Measurements from ENCODE around the gene WNT3A. TPM values are rescaled to one million over a fixed set of nuclear protein-coding genes. Genes with fewer than 3 reads are reported as not detected.

WNT3A gene
- total RNA-seq, 1 experiment from 2014 or later, result not detected

DNA sequence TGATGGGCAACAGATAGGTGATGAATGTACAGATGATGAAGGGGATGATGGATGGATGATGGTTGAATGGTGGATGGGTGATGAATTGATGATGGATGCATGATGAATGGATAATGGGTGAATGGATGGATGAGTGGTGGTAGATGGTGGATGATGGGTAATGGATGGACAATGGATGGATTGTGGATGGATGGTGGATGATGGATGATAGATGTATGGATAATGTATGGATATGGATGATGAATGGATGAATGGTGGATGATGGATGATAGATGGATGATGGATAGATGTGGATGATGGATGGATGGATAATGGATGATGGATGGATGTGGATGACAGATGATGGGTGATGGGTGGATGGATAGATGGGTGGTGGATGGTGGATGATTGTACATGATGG, 35.7 kb downstream of the WNT3A start:
- Mint-ChIP-seq H3K9me3 (ENCODE audit: low read depth, unreplicated experiment) (no peaks in the 10 kb centered on the region), H3K36me3 (ENCODE audit: insufficient read depth, unreplicated experiment) (no peaks in the 10 kb centered on the region), H3K27me3 (ENCODE audit: unreplicated experiment) (peaks cover 20% of the 10 kb centered on the region), H3K27ac (ENCODE audit: unreplicated experiment) (no peak overlapping the region), H3K4me3 (ENCODE audit: low read depth, unreplicated experiment) (no peak overlapping the region), H3K4me1 (ENCODE audit: low read depth, unreplicated experiment) (peaks cover 10% of the 10 kb centered on the region)
- no TSS peak for BruUV-seq (replicated peaks)
- no peak for DNase-seq
- intact Hi-C loops (cut with micrococcal nuclease; ENCODE audit: unreplicated experiment), result no loop called here
- CTCF ChIA-PET, result no interaction called here
- TF ChIP-seq, protein P1, sequence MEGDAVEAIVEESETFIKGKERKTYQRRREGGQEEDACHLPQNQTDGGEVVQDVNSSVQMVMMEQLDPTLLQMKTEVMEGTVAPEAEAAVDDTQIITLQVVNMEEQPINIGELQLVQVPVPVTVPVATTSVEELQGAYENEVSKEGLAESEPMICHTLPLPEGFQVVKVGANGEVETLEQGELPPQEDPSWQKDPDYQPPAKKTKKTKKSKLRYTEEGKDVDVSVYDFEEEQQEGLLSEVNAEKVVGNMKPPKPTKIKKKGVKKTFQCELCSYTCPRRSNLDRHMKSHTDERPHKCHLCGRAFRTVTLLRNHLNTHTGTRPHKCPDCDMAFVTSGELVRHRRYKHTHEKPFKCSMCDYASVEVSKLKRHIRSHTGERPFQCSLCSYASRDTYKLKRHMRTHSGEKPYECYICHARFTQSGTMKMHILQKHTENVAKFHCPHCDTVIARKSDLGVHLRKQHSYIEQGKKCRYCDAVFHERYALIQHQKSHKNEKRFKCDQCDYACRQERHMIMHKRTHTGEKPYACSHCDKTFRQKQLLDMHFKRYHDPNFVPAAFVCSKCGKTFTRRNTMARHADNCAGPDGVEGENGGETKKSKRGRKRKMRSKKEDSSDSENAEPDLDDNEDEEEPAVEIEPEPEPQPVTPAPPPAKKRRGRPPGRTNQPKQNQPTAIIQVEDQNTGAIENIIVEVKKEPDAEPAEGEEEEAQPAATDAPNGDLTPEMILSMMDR (IDR thresholded peaks at IDR 0.05; ENCODE audit: unreplicated experiment), result no peak

DNA sequence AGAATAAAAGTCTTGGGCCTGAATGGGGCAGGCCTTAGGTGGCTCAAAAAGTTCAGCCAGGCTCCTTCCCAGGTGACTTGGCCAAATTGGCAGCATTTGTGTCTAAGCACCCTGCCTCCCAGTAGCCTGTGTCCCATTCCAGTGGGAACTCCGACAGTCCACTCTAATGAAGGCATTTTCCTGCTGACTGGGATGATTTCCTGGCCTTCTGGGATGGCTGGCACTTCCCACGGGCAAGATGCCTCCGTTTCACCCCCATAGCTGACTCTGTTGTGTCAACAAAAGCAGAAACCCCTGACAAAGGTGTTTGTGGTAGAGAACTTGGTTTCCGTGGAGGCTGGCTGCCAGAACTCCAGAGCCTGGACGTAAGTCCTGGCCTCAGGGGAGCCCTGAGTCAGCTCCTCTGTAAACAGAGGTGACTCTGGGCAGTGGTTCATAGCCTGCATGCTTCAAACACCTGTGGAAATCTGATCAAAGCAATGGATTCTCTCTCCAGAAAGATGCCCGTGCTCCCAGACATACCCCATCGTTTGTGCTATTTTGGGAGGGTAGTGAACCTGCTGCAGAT, 36.6 kb downstream of the WNT3A start:
- TF ChIP-seq, protein P1 (IDR thresholded peaks at IDR 0.05; ENCODE audit: unreplicated experiment), result no peak
- no TSS peak for BruUV-seq (replicated peaks)
- no peak overlapping the region for H3K27ac Mint-ChIP-seq (ENCODE audit: unreplicated experiment)
- H3K4me1 Mint-ChIP-seq (ENCODE audit: low read depth, unreplicated experiment), result peaks cover 10% of the 10 kb centered on the region
- peak; percentile 40 for DNase-seq
- intact Hi-C loops (cut with micrococcal nuclease; ENCODE audit: unreplicated experiment), result no loop called here
- no peaks in the 10 kb centered on the region for H3K36me3 Mint-ChIP-seq (ENCODE audit: insufficient read depth, unreplicated experiment)
- no peak overlapping the region for H3K4me3 Mint-ChIP-seq (ENCODE audit: low read depth, unreplicated experiment)
- CTCF ChIA-PET, result no interaction called here
- H3K9me3 Mint-ChIP-seq (ENCODE audit: low read depth, unreplicated experiment), result no peaks in the 10 kb centered on the region
- peaks cover 25% of the 10 kb centered on the region for H3K27me3 Mint-ChIP-seq (ENCODE audit: unreplicated experiment)

DNA sequence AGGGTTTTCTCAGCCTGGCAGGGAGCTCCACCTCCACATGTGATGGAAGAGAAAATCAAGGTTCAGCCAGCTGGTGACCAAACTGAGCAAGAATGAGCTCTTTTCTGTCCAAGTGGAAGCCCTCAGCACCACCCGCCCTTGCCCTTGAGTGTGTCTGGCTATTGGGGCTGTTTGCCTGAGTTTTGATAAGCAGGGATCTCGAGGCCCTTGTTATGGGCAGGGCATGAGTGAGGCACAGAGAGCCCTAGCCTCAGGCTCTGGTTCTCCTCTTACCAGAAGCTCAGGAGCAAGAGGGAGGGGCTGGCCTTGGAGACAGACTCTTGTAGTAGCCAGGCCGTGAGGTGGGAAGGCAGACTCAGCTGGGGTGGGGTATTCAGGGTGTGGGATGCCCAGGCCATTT, 38.2 kb downstream of the WNT3A start:
- Mint-ChIP-seq H3K27me3 (ENCODE audit: unreplicated experiment) (peaks cover 41% of the 10 kb centered on the region), H3K4me1 (ENCODE audit: low read depth, unreplicated experiment) (peaks cover 10% of the 10 kb centered on the region), H3K4me3 (ENCODE audit: low read depth, unreplicated experiment) (no peak overlapping the region), H3K27ac (ENCODE audit: unreplicated experiment) (no peak overlapping the region), H3K36me3 (ENCODE audit: insufficient read depth, unreplicated experiment) (no peaks in the 10 kb centered on the region), H3K9me3 (ENCODE audit: low read depth, unreplicated experiment) (no peaks in the 10 kb centered on the region)
- TF ChIP-seq, protein P1 (IDR thresholded peaks at IDR 0.05; ENCODE audit: unreplicated experiment), result no peak
- CTCF ChIA-PET, result interaction anchor here (1.0 kb wide), 1 partner anchor 11 kb away, joined by 3 read pairs; no protein-coding TSS in a partner anchor
- no TSS peak for BruUV-seq (replicated peaks)
- intact Hi-C loops (cut with micrococcal nuclease; ENCODE audit: unreplicated experiment), result no loop called here
- DNase-seq, result no peak

GRCh38 chr1:228045405-228045804, 38.6 kb downstream of the WNT3A start:
- H3K4me3 Mint-ChIP-seq (ENCODE audit: low read depth, unreplicated experiment), result no peak overlapping the region
- intact Hi-C loops (cut with micrococcal nuclease; ENCODE audit: unreplicated experiment), result no loop called here
- peaks cover 10% of the 10 kb centered on the region for H3K4me1 Mint-ChIP-seq (ENCODE audit: low read depth, unreplicated experiment)
- DNase-seq, result no peak
- H3K36me3 Mint-ChIP-seq (ENCODE audit: insufficient read depth, unreplicated experiment), result no peaks in the 10 kb centered on the region
- no peak overlapping the region for H3K27ac Mint-ChIP-seq (ENCODE audit: unreplicated experiment)
- peaks cover 45% of the 10 kb centered on the region for H3K27me3 Mint-ChIP-seq (ENCODE audit: unreplicated experiment)
- H3K9me3 Mint-ChIP-seq (ENCODE audit: low read depth, unreplicated experiment), result no peaks in the 10 kb centered on the region
- no TSS peak for BruUV-seq (replicated peaks)
- TF ChIP-seq, protein P1 (IDR thresholded peaks at IDR 0.05; ENCODE audit: unreplicated experiment), result no peak
- CTCF ChIA-PET, result interaction anchor here (1.0 kb wide), 1 partner anchor 11 kb away, joined by 3 read pairs; no protein-coding TSS in a partner anchor

All from Calu3 (cell line).